ENCODE measurements around the gene CLDN14. TPM values are rescaled to one million over a fixed set of nuclear protein-coding genes. Genes with fewer than 3 reads are reported as not detected.

The CLDN14 gene
- polyA plus RNA-seq, 3 donors, result 0.22 to 0.59 TPM; not detected in 1

- 74 to 91% (median 78%) methylated on average over 12 of the region's 12 CpGs for WGBS, 3 donors
- no peak overlapping the region for H3K27ac ChIP-seq (ENCODE audit: low read depth, low read length)
These were observed 56.0 kb downstream of the CLDN14 start for GRCh38 chr21:36423771-36424433.

GRCh38 chr21:36422279-36423098 lies 57.4 kb downstream of the CLDN14 start:
- no peak overlapping the region for H3K27ac ChIP-seq (ENCODE audit: low read depth, low read length)
- WGBS, 3 donors, result 47 to 64% (median 63%) methylated on average over 28 of the region's 28 CpGs

- no peak overlapping the region for H3K27ac ChIP-seq (ENCODE audit: low read depth, low read length)
- 89 to 94% (median 91%) methylated on average over 18 of the region's 18 CpGs for WGBS, 3 donors
These were observed 59.2 kb downstream of the CLDN14 start for GRCh38 chr21:36420571-36421339.

GRCh38 chr21:36419996-36420395 lies 59.9 kb downstream of the CLDN14 start:
- whole genome bisulfite sequencing, 3 donors, result 7 to 16% (median 12%) methylated on average over 8 of the region's 8 CpGs
- no peak overlapping the region for H3K27ac ChIP-seq (ENCODE audit: low read depth, low read length)

GRCh38 chr21:36419241-36419640 lies 60.7 kb downstream of the CLDN14 start:
- 85 to 88% (median 86%) methylated on average over 14 of the region's 14 CpGs for WGBS, 3 donors
- no peak overlapping the region for H3K27ac ChIP-seq (ENCODE audit: low read depth, low read length)

- H3K27ac ChIP-seq (ENCODE audit: low read depth, low read length), result no peak overlapping the region
- WGBS, 3 donors, result 91 to 95% (median 92%) methylated on average over 6 of the region's 6 CpGs
These were observed 64.5 kb downstream of the CLDN14 start for GRCh38 chr21:36415375-36415774.

- H3K27ac ChIP-seq (ENCODE audit: low read depth, low read length), result no peak overlapping the region
- 87 to 94% (median 91%) methylated on average over 9 to 11 of the region's 11 CpGs for WGBS, 3 donors
These were observed 67.0 kb downstream of the CLDN14 start for GRCh38 chr21:36412916-36413315.

GRCh38 chr21:36411301-36411700 lies 68.6 kb downstream of the CLDN14 start:
- 95 to 96% (median 95%) methylated on average over 10 of the region's 10 CpGs for WGBS, 3 donors
- H3K27ac ChIP-seq (ENCODE audit: low read depth, low read length), result no peak overlapping the region

Other genes starting within 250 kb of the CLDN14 start
- 10 to 100 TPM in 2 of 3 donors, 1 to 10 TPM in 1; 6.1 to 13.5 (median 10.1) TPM for gene MORC3, start 159.9 kb downstream of the CLDN14 start, polyA plus RNA-seq
- 1 to 10 TPM in 1 of 3 donors, under 1 TPM in 2; 0.65 to 1.5 (median 0.79) TPM for gene CHAF1B, start 94.7 kb downstream of the CLDN14 start, polyA plus RNA-seq
- gene SIM2, start 219.0 kb upstream of the CLDN14 start, polyA plus RNA-seq, result under 1 TPM; 0.01 to 0.51 (median 0.34) TPM

All from adipose tissue (tissue), 3 donors.